Right lobe of liver (tissue), 6 donors: ENCODE measurements around the gene RBP4. TPM values are rescaled to one million over a fixed set of nuclear protein-coding genes. Genes with fewer than 3 reads are reported as not detected.

Source experiments
- ATAC-seq, 4 donors: fragments of 200-7000 bp; cut with Tn5 transposase; one replicate each; pipeline ENCODE4 v1.9.1; 2020; ENCODE audit warnings: mild to moderate bottlenecking in 4 of 4, moderate library complexity in 4 of 4
- DNase-seq, 3 donors: peaks; one replicate each; pipeline ENCODE4 v3.0.0-alpha.2; 2020
- H3K27ac ChIP-seq, 3 donors: fragments of 200-600 bp; one replicate each; pipeline ENCODE4 v1.8.0; 2022
- H3K27me3 ChIP-seq, 2 donors: fragments of 200-600 bp; one replicate each; pipeline ENCODE4 v1.8.0; 2022
- H3K36me3 ChIP-seq, 4 donors: fragments of 200-600 bp; sonication (generic) in 1 of 4; one replicate each; pipeline versions ENCODE4 v1.5.1 to v1.8.0; 2017 to 2022; ENCODE audit warnings: control low read depth in 1 of 4
- H3K4me1 ChIP-seq, 4 donors: fragments of 200-600 bp; sonication (generic) in 1 of 4; one replicate each; pipeline versions ENCODE4 v1.5.1 to v1.8.0; 2017 to 2022; ENCODE audit warnings: control low read depth in 1 of 4
- H3K4me3 ChIP-seq, 3 donors: fragments of 200-600 bp; one replicate each; pipeline ENCODE4 v1.8.0; 2022
- H3K9me3 ChIP-seq, 4 donors: fragments of 200-600 bp; sonication (generic) in 1 of 4; one replicate each; pipeline versions ENCODE4 v1.5.1 to v1.8.0; 2017 to 2022; ENCODE audit warnings: control low read depth in 1 of 4
- POLR2A ChIP-seq: fragments of 450-650 bp; IDR thresholded peaks from one replicate; pipeline ENCODE4 v1.6.1; 2017; ENCODE audit warnings: antibody characterized with exemption, mild to moderate bottlenecking
- WGBS: methylation state at CpG from one replicate; pipeline ENCODE4 v1.1.6; 2018; ENCODE audit warnings: low coverage, low lambda C conversion rate; ENCODE audit not compliant: insufficient coverage; ENCODE audit errors: missing lambda C conversion rate; 5-methylcytosine and 5-hydroxymethylcytosine counted together
- intact Hi-C, 2 donors: fragments of 100-400 bp; cut with DNase I; formaldehyde crosslinking; loops; one replicate each; pipeline versions ENCODE4 v1.11.2 to v1.14.1; 2022
- total RNA-seq, 6 experiments: library from RNA; depleted of rRNA in 2 of 6; stranded (reverse); fragments of >200 nt in 2 of 6; fragmentation: NEBNext Ultra II Directional in 3 of 6; extraction: Animal tissue kit (Norgen Biotek cat#: 25700) in 3 of 6; gene quantifications; one replicate each; pipeline versions ENCODE4 v1.1.0 to v1.2.4, GENCODE V29; 2016 to 2023
- TF ChIP-seq, protein P1 (sequence below), 4 donors: fragments of 200-600 bp in 3 of 4; fragments of 450-650 bp in 1 of 4; IDR thresholded peaks; one replicate each; pipeline versions ENCODE4 v1.5.1 to v1.8.0; 2016 to 2022; ENCODE audit warnings: antibody characterized with exemption in 4 of 4, mild to moderate bottlenecking in 2 of 4
- donor health status: DM: no; HTN: yes; CAD: no.
- donor health status: DM: no; HTN: no; CAD: no.
- donor health status: DM: no; HTN: no; CAD: no.
- donor health status: DM: no; HTN: yes; CAD: no.
- donor health status: DM: no; HTN: yes; CAD: no.

The RBP4 gene
- total RNA-seq, 6 experiments from 2014 or later, result 4,975 to 8,539 (median 5,621) TPM

DNA sequence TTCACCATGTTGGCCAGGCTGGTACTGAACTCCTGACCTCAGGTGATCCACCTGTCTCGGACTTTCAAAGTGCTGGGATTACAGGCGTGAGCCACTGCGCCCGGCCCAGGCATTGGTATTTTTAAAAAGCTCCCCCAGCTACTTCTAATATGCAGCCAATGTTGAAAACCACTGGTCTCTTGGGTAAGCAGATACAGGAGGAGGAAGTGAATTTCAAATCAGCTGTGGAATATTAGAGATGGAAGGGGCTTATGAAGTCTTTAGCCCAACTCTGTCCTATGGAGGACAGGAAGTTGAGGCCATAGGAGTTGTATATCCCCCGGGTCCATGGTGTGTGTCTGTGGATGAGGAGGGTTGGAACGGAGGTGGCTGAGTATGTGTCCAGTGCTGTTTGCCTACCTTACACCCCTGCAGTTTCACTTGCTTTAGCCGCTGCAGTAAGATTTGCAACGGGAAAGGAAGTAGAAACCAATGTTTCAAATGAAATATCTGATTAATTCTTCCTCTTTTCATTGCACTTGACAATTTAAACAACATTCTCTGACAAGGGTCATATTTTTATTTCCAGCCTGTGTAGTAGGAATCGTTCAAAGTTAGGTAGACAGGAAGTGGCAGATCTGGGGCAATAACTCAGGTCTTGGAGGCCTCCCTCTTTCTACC, 14.7 kb upstream of the RBP4 start:
- no peaks in the 10 kb centered on the region for H3K9me3 ChIP-seq
- 34% methylated on average over 9 of the region's 9 CpGs for WGBS

DNA sequence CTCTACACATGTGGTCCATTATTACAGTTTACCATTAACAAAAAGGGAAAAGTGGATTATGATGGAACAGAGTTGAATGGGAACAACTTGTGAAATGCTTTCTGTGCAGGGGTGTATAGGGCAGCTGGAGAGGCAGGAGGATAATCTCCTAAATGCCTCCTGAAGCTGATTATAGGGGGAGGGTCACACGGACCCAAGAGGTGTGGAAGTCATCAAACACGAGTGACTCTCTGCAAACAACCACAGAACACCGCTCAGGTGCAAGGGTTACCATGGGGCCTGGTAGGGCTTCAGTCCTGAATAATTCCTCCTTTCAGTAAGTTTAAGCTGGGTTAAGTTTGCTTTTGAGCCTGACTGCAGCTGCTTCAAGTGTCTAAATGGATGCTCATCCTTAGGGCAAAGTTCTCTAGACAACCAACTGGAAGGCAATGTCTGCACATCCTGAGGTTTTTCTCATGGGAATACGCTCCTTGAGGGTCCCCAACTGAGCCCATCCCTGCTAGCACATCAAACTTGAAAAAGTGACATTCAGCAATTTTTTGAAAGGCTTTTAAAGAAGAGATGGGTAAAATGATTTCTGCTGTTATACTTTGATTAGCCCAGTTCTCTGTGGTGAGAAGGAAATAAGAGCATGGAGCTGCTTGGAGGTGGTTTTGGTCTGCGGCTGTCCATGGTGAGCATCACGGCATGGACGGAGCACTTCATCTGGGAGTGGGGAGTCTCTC, 13.2 kb upstream of the RBP4 start:
- H3K27me3 ChIP-seq, result no peaks in the 10 kb centered on the region
- intact Hi-C loops, result no loop called here
- ATAC-seq (no peak), DNase-seq (no peak)
- TF ChIP-seq, protein P1, sequence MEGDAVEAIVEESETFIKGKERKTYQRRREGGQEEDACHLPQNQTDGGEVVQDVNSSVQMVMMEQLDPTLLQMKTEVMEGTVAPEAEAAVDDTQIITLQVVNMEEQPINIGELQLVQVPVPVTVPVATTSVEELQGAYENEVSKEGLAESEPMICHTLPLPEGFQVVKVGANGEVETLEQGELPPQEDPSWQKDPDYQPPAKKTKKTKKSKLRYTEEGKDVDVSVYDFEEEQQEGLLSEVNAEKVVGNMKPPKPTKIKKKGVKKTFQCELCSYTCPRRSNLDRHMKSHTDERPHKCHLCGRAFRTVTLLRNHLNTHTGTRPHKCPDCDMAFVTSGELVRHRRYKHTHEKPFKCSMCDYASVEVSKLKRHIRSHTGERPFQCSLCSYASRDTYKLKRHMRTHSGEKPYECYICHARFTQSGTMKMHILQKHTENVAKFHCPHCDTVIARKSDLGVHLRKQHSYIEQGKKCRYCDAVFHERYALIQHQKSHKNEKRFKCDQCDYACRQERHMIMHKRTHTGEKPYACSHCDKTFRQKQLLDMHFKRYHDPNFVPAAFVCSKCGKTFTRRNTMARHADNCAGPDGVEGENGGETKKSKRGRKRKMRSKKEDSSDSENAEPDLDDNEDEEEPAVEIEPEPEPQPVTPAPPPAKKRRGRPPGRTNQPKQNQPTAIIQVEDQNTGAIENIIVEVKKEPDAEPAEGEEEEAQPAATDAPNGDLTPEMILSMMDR (IDR thresholded peaks at IDR 0.05), result no peak
- TF ChIP-seq POLR2A, result no peak
- no peaks in the 10 kb centered on the region for H3K36me3 ChIP-seq
- H3K27ac ChIP-seq, result no peak overlapping the region
- no peaks in the 10 kb centered on the region for H3K9me3 ChIP-seq
- H3K4me1 ChIP-seq, result no peaks in the 10 kb centered on the region
- 77% methylated on average over 5 of the region's 7 CpGs for WGBS
- H3K4me3 ChIP-seq, result no peak overlapping the region

More for the DNA sequence above, 14.7 kb upstream of the RBP4 start:
- Histone ChIP-seq H3K27ac (no peak overlapping the region), H3K27me3 (no peaks in the 10 kb centered on the region), H3K4me3 (no peak overlapping the region), H3K4me1 (no peaks in the 10 kb centered on the region), H3K36me3 (no peaks in the 10 kb centered on the region)
- peak in 3 of 4 donors; percentile 23 to 42 (median 26) for ATAC-seq
- DNase-seq, result no peak
- intact Hi-C loops, result no loop called here
- TF ChIP-seq POLR2A, result no peak
- TF ChIP-seq, protein P1 (IDR thresholded peaks at IDR 0.05), result no peak

DNA sequence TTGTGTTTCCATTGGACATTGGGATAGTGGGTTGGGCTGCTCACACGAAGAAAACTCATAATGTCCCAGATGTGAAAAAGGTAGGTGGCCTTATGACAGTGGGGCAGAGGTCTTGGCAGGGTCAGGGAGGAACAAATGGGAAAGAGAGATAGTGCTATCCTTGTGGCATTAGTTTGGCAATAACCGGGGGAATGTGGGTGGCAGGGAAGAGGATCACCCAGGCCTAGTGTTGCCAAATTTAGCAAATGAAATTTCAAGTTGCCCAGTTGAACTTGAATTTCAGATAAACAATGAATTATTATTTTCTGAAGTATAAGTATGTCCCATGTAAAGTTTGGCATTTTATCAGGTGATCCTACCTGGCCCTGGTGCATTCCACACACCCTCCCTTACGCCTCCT, 12.1 kb upstream of the RBP4 start:
- intact Hi-C loops, result no loop called here

DNA sequence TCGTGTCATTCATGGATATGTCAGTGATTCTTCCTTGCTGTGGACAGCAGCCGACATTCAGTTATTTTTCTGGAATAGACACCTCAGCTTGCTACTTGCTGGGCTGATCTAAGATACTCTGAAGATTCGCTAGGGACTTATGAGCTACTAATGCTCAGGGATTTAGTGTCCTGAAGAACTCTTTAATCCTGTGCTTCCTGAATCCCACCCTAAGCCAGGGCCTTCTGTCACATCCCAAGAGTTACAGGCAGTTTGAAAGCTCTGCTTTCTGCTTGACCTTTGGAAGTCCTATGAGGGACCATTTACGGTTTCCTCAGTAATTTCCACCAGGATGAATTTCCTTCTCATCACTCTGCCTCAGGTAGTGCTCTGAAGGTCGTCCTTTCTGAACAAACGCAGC, 11.3 kb upstream of the RBP4 start, which contains the start of gene PDE6C:
Gene PDE6C, plus strand, starts transcription at position 227 of the 400 bp plus-strand sequence. CDS start 189 bp downstream, outside the sequence.
- Histone ChIP-seq H3K4me1 (no peaks in the 10 kb centered on the region), H3K27me3 (no peaks in the 10 kb centered on the region), H3K9me3 (no peaks in the 10 kb centered on the region), H3K36me3 (no peaks in the 10 kb centered on the region), H3K4me3 (no peak within 1 kb of the TSS), H3K27ac (no peak within 1 kb of the TSS)
- no peak for TF ChIP-seq POLR2A
- TF ChIP-seq, protein P1 (IDR thresholded peaks at IDR 0.05), result no peak
- intact Hi-C loops, result no loop called here
- no peak for DNase-seq
- ATAC-seq, result no peak
- 80% methylated on average over 6 of the region's 6 CpGs for WGBS

More for the DNA sequence above, 12.1 kb upstream of the RBP4 start:
- Histone ChIP-seq H3K4me3 (no peak overlapping the region), H3K36me3 (no peaks in the 10 kb centered on the region), H3K27ac (no peak overlapping the region), H3K9me3 (no peaks in the 10 kb centered on the region), H3K4me1 (no peaks in the 10 kb centered on the region), H3K27me3 (no peaks in the 10 kb centered on the region)
- no peak for ATAC-seq
- WGBS, result 43% methylated on average over 3 of the region's 3 CpGs
- TF ChIP-seq, protein P1 (IDR thresholded peaks at IDR 0.05), result no peak
- no peak for TF ChIP-seq POLR2A
- DNase-seq, result no peak
